ENCODE results near the gene CGB2. TPM values are rescaled to one million over a fixed set of nuclear protein-coding genes. Genes with fewer than 3 reads are reported as not detected.

Gene CGB2
- total and polyA plus RNA-seq, 2 experiments from 2014 or later = not detected

DNA sequence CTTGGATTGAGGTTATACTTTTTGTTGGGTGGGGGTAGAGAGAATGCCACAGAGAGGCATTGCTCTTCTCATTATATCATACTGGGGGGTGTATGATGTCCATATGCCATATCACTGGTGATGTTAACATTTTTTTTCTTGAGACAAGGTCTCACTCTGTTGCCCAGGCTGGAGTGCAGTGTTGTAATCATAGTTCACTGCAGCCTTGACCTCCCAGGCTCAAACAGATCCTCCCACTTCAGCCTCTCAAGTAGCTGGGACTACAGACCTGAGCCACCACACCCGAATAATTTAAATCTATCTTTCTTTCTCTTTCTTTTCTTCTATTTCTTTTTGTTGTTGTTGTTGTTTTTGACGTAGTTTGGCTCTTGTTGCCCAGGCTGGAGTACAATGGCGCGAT lies 48.7 kb downstream of the CGB2 start:
- Histone ChIP-seq H3K9ac (no peak overlapping the region), H3K36me3 (ENCODE audit: low read depth) (no peaks in the 10 kb centered on the region), H3K4me2 (ENCODE audit: unreplicated experiment) (no peak overlapping the region), H3K27me3 (replicated peaks; ENCODE audit: insufficient read depth) (no peaks in the 10 kb centered on the region), H3K9me3 (ENCODE audit: low read depth) (no peaks in the 10 kb centered on the region), H3K9me2 (ENCODE audit: insufficient read depth) (no peaks in the 10 kb centered on the region), H3K27ac (no peak overlapping the region), H3K4me1 (ENCODE audit: insufficient read depth) (no peaks in the 10 kb centered on the region; the same call in 1 of the 2 replicates), H3F3A (ENCODE audit: insufficient read depth) (no peaks in the 10 kb centered on the region), H3K4me3 (no peak overlapping the region), H2AFZ (no peak overlapping the region), H4K20me1 (ENCODE audit: insufficient read depth) (no peaks in the 10 kb centered on the region), H3K79me2 (ENCODE audit: insufficient read depth) (peaks cover 1% of the 10 kb centered on the region)
- DNase-seq = no peak
- TF ChIP-seq EZH2phosphoT487 (IDR thresholded peaks at IDR 0.05; ENCODE audit: insufficient read depth, low read depth) (no peak), EZH2 (IDR thresholded peaks at IDR 0.05; ENCODE audit: insufficient read depth, poor library complexity, severe bottlenecking) (no peak)
- WGBS, 2 experiments (ENCODE audit: low coverage in 1 of 2, low lambda C conversion rate in 2 of 2, missing lambda C conversion rate in 2 of 2) = 65 to 71% methylated on average over 4 of the region's 4 CpGs
- in situ Hi-C loops (cut with MboI) = no loop called here

DNA sequence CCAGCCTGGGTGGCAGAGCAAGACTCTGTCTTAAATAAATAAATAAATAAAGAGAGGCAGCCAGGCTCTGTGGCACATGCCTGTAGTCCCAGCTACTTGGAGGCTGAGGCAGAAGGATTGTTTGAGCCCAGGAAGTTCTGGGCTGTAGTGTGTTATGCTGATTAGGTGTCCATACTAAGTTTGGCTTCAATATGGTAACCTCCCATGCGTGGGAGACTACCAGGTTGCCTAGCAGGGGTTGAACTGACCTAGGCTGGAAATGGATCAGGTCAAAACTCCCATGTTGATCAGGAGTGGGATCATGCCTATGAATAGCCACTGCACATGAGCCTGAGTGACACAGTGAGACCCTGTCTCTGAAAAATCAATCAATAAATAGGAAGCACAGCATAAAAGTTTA lies 49.6 kb downstream of the CGB2 start:
- Histone ChIP-seq H3K4me2 (ENCODE audit: unreplicated experiment) (no peak overlapping the region), H3K9ac (no peak overlapping the region), H3K79me2 (ENCODE audit: insufficient read depth) (peaks cover 10% of the 10 kb centered on the region), H3F3A (ENCODE audit: insufficient read depth) (no peaks in the 10 kb centered on the region), H2AFZ (no peak overlapping the region), H4K20me1 (ENCODE audit: insufficient read depth) (peaks cover under 1% of the 10 kb centered on the region; the same call in 1 of the 2 replicates), H3K27ac (no peak overlapping the region), H3K9me3 (ENCODE audit: low read depth) (no peaks in the 10 kb centered on the region), H3K36me3 (ENCODE audit: low read depth) (no peaks in the 10 kb centered on the region), H3K27me3 (replicated peaks; ENCODE audit: insufficient read depth) (no peaks in the 10 kb centered on the region), H3K4me1 (ENCODE audit: insufficient read depth) (no peaks in the 10 kb centered on the region; the same call in 1 of the 2 replicates), H3K9me2 (ENCODE audit: insufficient read depth) (no peaks in the 10 kb centered on the region), H3K4me3 (no peak overlapping the region)
- 35 to 61% methylated on average over 1 of the region's 1 CpG for WGBS, 2 experiments (ENCODE audit: low coverage in 1 of 2, low lambda C conversion rate in 2 of 2, missing lambda C conversion rate in 2 of 2)
- no peak for DNase-seq
- no peak for TF ChIP-seq EZH2 (IDR thresholded peaks at IDR 0.05; ENCODE audit: insufficient read depth, poor library complexity, severe bottlenecking)
- in situ Hi-C loops (cut with MboI) = no loop called here

Small RNA genes within 50 kb of the gene (microRNA-seq; reads per million reads assigned to microRNA genes)
- gene MIR6798 (ENCODE audit: borderline number of aligned reads) = not detected

Small RNA genes within 50 kb of the gene (small RNA-seq; reads per million reads assigned to genes)
- gene MIR6798 (ENCODE audit: low read depth, low replicate concordance) (not detected), gene RN7SL708P (ENCODE audit: low read depth, low replicate concordance) (not detected)

Other genes with a start within 250 kb of the CGB2 start
- gene BCAT2, start 220.9 kb upstream of the CGB2 start, total RNA-seq (2014; rRNA removed; shearing (Covaris generic)) = 29.7 and 34.7 TPM in 2 replicates
- 48.5 and 51.2 TPM in 2 replicates for gene BCAT2, start 220.9 kb upstream of the CGB2 start, polyA plus RNA-seq (2016; fragmentation: Nextera tagmentation; extraction: Ambion mirVana)
- 2.6 and 3.9 TPM in 2 replicates for gene HSD17B14, start 195.4 kb upstream of the CGB2 start, total RNA-seq (2014; rRNA removed; shearing (Covaris generic))
- 3.7 and 4.4 TPM in 2 replicates for gene HSD17B14, start 195.4 kb upstream of the CGB2 start, polyA plus RNA-seq (2016; fragmentation: Nextera tagmentation; extraction: Ambion mirVana)
- 12.3 and 14.2 TPM in 2 replicates for gene PLEKHA4, start 163.3 kb upstream of the CGB2 start, total RNA-seq (2014; rRNA removed; shearing (Covaris generic))
- 16.6 and 19.4 TPM in 2 replicates for gene PLEKHA4, start 163.3 kb upstream of the CGB2 start, polyA plus RNA-seq (2016; fragmentation: Nextera tagmentation; extraction: Ambion mirVana)
- 63.8 and 71.3 TPM in 2 replicates for gene PPP1R15A, start 159.5 kb upstream of the CGB2 start, total RNA-seq (2014; rRNA removed; shearing (Covaris generic))
- 78.9 and 83.0 TPM in 2 replicates for gene PPP1R15A, start 159.5 kb upstream of the CGB2 start, polyA plus RNA-seq (2016; fragmentation: Nextera tagmentation; extraction: Ambion mirVana)
- gene TULP2, start 133.1 kb upstream of the CGB2 start, total RNA-seq (2014; rRNA removed; shearing (Covaris generic)) = not detected in 2 replicates
- gene TULP2, start 133.1 kb upstream of the CGB2 start, polyA plus RNA-seq (2016; fragmentation: Nextera tagmentation; extraction: Ambion mirVana) = not detected in 2 replicates
- 362 and 401 TPM in 2 replicates for gene NUCB1, start 131.6 kb upstream of the CGB2 start, total RNA-seq (2014; rRNA removed; shearing (Covaris generic))
- 412 and 438 TPM in 2 replicates for gene NUCB1, start 131.6 kb upstream of the CGB2 start, polyA plus RNA-seq (2016; fragmentation: Nextera tagmentation; extraction: Ambion mirVana)
- not detected in 2 replicates for gene DHDH, start 98.2 kb upstream of the CGB2 start, total RNA-seq (2014; rRNA removed; shearing (Covaris generic))
- not detected in 2 replicates for gene DHDH, start 98.2 kb upstream of the CGB2 start, polyA plus RNA-seq (2016; fragmentation: Nextera tagmentation; extraction: Ambion mirVana)
- 106 and 119 TPM in 2 replicates for gene BAX, start 77.0 kb upstream of the CGB2 start, total RNA-seq (2014; rRNA removed; shearing (Covaris generic))
- 92.7 and 97.3 TPM in 2 replicates for gene BAX, start 77.0 kb upstream of the CGB2 start, polyA plus RNA-seq (2016; fragmentation: Nextera tagmentation; extraction: Ambion mirVana)
- 2,276 and 2,848 TPM in 2 replicates for gene FTL, start 66.6 kb upstream of the CGB2 start, total RNA-seq (2014; rRNA removed; shearing (Covaris generic))
- 8,171 and 8,242 TPM in 2 replicates for gene FTL, start 66.6 kb upstream of the CGB2 start, polyA plus RNA-seq (2016; fragmentation: Nextera tagmentation; extraction: Ambion mirVana)
- gene GYS1, start 38.6 kb upstream of the CGB2 start, total RNA-seq (2014; rRNA removed; shearing (Covaris generic)) = 78.4 and 80.1 TPM in 2 replicates
- 85.6 and 92.6 TPM in 2 replicates for gene GYS1, start 38.6 kb upstream of the CGB2 start, polyA plus RNA-seq (2016; fragmentation: Nextera tagmentation; extraction: Ambion mirVana)
- gene RUVBL2, start 38.0 kb upstream of the CGB2 start, total RNA-seq (2014; rRNA removed; shearing (Covaris generic)) = 177 TPM in 2 replicates
- gene RUVBL2, start 38.0 kb upstream of the CGB2 start, polyA plus RNA-seq (2016; fragmentation: Nextera tagmentation; extraction: Ambion mirVana) = 129 and 130 TPM in 2 replicates
- not detected in 2 replicates for gene LHB, start 14.8 kb upstream of the CGB2 start, total RNA-seq (2014; rRNA removed; shearing (Covaris generic))
- 0.54 and 0.85 TPM in 2 replicates for gene LHB, start 14.8 kb upstream of the CGB2 start, polyA plus RNA-seq (2016; fragmentation: Nextera tagmentation; extraction: Ambion mirVana)
- gene CGB3, start 7.6 kb upstream of the CGB2 start, total RNA-seq (2014; rRNA removed; shearing (Covaris generic)) = not detected in 2 replicates
- gene CGB3, start 7.6 kb upstream of the CGB2 start, polyA plus RNA-seq (2016; fragmentation: Nextera tagmentation; extraction: Ambion mirVana) = 0.76 TPM in 1 of 2 replicates, not detected in the other
- 3.2 and 4.2 TPM in 2 replicates for gene CGB1, start 5.0 kb downstream of the CGB2 start, total RNA-seq (2014; rRNA removed; shearing (Covaris generic))
- gene CGB1, start 5.0 kb downstream of the CGB2 start, polyA plus RNA-seq (2016; fragmentation: Nextera tagmentation; extraction: Ambion mirVana) = 1.3 TPM in 1 of 2 replicates, not detected in the other
- gene CGB5, start 12.0 kb downstream of the CGB2 start, total RNA-seq (2014; rRNA removed; shearing (Covaris generic)) = not detected in 2 replicates
- gene CGB5, start 12.0 kb downstream of the CGB2 start, polyA plus RNA-seq (2016; fragmentation: Nextera tagmentation; extraction: Ambion mirVana) = 1.3 and 1.7 TPM in 2 replicates
- 4.5 TPM in 1 of 2 replicates, not detected in the other for gene CGB8, start 17.2 kb downstream of the CGB2 start, total RNA-seq (2014; rRNA removed; shearing (Covaris generic))
- 1.9 and 2.0 TPM in 2 replicates for gene CGB8, start 17.2 kb downstream of the CGB2 start, polyA plus RNA-seq (2016; fragmentation: Nextera tagmentation; extraction: Ambion mirVana)
- gene CGB7, start 25.9 kb downstream of the CGB2 start, total RNA-seq (2014; rRNA removed; shearing (Covaris generic)) = 0.38 and 0.54 TPM in 2 replicates
- gene CGB7, start 25.9 kb downstream of the CGB2 start, polyA plus RNA-seq (2016; fragmentation: Nextera tagmentation; extraction: Ambion mirVana) = 2.2 and 2.8 TPM in 2 replicates
- gene NTF4, start 32.9 kb downstream of the CGB2 start, total RNA-seq (2014; rRNA removed; shearing (Covaris generic)) = not detected in 2 replicates
- 0.51 TPM in 1 of 2 replicates, not detected in the other for gene NTF4, start 32.9 kb downstream of the CGB2 start, polyA plus RNA-seq (2016; fragmentation: Nextera tagmentation; extraction: Ambion mirVana)
- gene KCNA7, start 40.8 kb downstream of the CGB2 start, total RNA-seq (2014; rRNA removed; shearing (Covaris generic)) = not detected in 2 replicates
- 0.04 and 0.13 TPM in 2 replicates for gene KCNA7, start 40.8 kb downstream of the CGB2 start, polyA plus RNA-seq (2016; fragmentation: Nextera tagmentation; extraction: Ambion mirVana)
- gene SNRNP70, start 53.6 kb downstream of the CGB2 start, total RNA-seq (2014; rRNA removed; shearing (Covaris generic)) = 146 and 184 TPM in 2 replicates
- 102 and 104 TPM in 2 replicates for gene SNRNP70, start 53.6 kb downstream of the CGB2 start, polyA plus RNA-seq (2016; fragmentation: Nextera tagmentation; extraction: Ambion mirVana)
- gene LIN7B, start 82.5 kb downstream of the CGB2 start, total RNA-seq (2014; rRNA removed; shearing (Covaris generic)) = 10.7 and 12.5 TPM in 2 replicates
- 11.9 and 12.6 TPM in 2 replicates for gene LIN7B, start 82.5 kb downstream of the CGB2 start, polyA plus RNA-seq (2016; fragmentation: Nextera tagmentation; extraction: Ambion mirVana)
- gene C19orf73, start 87.3 kb downstream of the CGB2 start, total RNA-seq (2014; rRNA removed; shearing (Covaris generic)) = 0.86 TPM in 1 of 2 replicates, not detected in the other
- gene C19orf73, start 87.3 kb downstream of the CGB2 start, polyA plus RNA-seq (2016; fragmentation: Nextera tagmentation; extraction: Ambion mirVana) = 1.0 and 1.4 TPM in 2 replicates
- gene PPFIA3, start 87.7 kb downstream of the CGB2 start, total RNA-seq (2014; rRNA removed; shearing (Covaris generic)) = 0.63 and 2.4 TPM in 2 replicates
- gene PPFIA3, start 87.7 kb downstream of the CGB2 start, polyA plus RNA-seq (2016; fragmentation: Nextera tagmentation; extraction: Ambion mirVana) = 1.2 TPM in 2 replicates
- gene HRC, start 123.5 kb downstream of the CGB2 start, total RNA-seq (2014; rRNA removed; shearing (Covaris generic)) = not detected in 2 replicates
- 0.10 TPM in 1 of 2 replicates, not detected in the other for gene HRC, start 123.5 kb downstream of the CGB2 start, polyA plus RNA-seq (2016; fragmentation: Nextera tagmentation; extraction: Ambion mirVana)
- gene TRPM4, start 125.9 kb downstream of the CGB2 start, total RNA-seq (2014; rRNA removed; shearing (Covaris generic)) = 18.4 and 18.8 TPM in 2 replicates
- gene TRPM4, start 125.9 kb downstream of the CGB2 start, polyA plus RNA-seq (2016; fragmentation: Nextera tagmentation; extraction: Ambion mirVana) = 15.8 and 20.1 TPM in 2 replicates